ENCODE measurements around the gene PON2.

DNA sequence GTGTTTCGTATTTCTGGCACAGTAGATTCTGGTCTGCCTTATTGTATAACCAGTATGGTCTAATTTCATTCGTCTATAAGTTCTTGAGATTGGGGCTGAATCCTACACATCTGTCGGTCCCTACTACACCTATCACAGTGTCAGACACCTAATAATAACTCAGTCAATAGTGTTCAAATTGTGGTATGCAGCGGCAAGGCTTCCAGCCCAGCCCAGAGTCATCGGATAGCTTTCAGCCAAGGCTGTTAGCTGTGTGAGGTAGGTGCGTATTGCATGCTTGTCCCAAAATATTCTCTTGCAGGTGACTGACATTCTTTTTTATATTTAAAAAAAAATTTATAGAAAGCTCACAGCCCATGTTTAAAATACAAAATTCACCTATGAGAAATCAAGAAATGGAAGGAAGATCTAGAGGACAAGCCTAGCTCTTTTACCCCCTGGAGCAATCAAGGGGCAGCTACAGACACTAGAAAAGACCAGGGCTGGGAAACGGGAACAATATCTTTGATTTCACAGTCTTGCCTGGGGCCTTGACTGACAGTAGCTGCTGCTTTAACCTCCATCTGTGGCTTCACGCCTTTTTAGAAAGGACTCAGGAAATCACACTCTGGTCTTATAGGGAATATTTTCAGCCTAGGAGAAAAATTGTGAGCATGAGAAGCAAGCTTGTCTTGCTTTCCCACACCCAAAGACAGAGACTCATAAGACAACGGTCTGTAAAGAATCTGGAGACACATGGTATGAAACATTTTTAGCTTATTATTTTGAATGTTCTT is 41.4 kb upstream of the PON2 start:
- TF ChIP-seq, protein P1, sequence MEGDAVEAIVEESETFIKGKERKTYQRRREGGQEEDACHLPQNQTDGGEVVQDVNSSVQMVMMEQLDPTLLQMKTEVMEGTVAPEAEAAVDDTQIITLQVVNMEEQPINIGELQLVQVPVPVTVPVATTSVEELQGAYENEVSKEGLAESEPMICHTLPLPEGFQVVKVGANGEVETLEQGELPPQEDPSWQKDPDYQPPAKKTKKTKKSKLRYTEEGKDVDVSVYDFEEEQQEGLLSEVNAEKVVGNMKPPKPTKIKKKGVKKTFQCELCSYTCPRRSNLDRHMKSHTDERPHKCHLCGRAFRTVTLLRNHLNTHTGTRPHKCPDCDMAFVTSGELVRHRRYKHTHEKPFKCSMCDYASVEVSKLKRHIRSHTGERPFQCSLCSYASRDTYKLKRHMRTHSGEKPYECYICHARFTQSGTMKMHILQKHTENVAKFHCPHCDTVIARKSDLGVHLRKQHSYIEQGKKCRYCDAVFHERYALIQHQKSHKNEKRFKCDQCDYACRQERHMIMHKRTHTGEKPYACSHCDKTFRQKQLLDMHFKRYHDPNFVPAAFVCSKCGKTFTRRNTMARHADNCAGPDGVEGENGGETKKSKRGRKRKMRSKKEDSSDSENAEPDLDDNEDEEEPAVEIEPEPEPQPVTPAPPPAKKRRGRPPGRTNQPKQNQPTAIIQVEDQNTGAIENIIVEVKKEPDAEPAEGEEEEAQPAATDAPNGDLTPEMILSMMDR (IDR thresholded peaks at IDR 0.05), result no peak
- TF ChIP-seq POLR2A (IDR thresholded peaks at IDR 0.05) (no peak), EP300 (IDR thresholded peaks at IDR 0.05) (no peak)
